ENCODE measurements around the gene DIP2C. TPM values are rescaled to one million over a fixed set of nuclear protein-coding genes. Genes with fewer than 3 reads are reported as not detected.
"Not testable (repeated sequence)": the region's sequence is repeated elsewhere in the genome, so short reads cannot be mapped to it uniquely, and the experiment has no call there.

DIP2C gene
- total RNA-seq, 3 donors from 2014 or later: 17.1 to 48.2 (median 20.3) TPM

DNA sequence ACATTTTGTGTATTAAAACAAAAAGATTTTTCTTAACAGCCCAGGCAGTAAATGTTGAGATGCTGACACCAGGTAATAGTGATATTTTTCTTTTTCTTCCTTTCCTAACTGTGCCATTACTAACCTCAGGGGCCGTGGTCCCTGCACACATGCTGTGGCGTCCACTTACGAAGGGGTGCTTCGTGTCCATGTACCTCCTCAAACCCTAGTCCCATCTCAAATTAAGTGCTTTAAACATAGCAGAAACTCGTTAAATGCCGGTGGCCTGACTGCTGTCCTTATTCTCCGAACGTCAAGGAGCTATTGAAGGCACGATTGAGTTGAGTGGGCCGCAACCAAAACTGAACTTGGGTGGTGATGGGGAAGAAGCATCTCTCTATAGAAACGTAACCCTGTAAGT, 421.8 kb downstream of the DIP2C start:
- DNase-seq (ENCODE audit: low spot score in 2 of 2): no peak
- Histone ChIP-seq H3K4me3 (no peak overlapping the region), H3K9me3 (no peaks in the 10 kb centered on the region), H3K27ac (no peak overlapping the region), H3K27me3 (no peaks in the 10 kb centered on the region), H3K4me1 (no peaks in the 10 kb centered on the region), H3K36me3 (no peaks in the 10 kb centered on the region)
- intact Hi-C loops (cut with DNase I; ENCODE audit: low total_unique reads): no loop called here
- TF ChIP-seq POLR2AphosphoS5 (IDR thresholded peaks at IDR 0.05) (no peak), POLR2A (IDR thresholded peaks at IDR 0.05) (no peak)
- TF ChIP-seq, protein P1, sequence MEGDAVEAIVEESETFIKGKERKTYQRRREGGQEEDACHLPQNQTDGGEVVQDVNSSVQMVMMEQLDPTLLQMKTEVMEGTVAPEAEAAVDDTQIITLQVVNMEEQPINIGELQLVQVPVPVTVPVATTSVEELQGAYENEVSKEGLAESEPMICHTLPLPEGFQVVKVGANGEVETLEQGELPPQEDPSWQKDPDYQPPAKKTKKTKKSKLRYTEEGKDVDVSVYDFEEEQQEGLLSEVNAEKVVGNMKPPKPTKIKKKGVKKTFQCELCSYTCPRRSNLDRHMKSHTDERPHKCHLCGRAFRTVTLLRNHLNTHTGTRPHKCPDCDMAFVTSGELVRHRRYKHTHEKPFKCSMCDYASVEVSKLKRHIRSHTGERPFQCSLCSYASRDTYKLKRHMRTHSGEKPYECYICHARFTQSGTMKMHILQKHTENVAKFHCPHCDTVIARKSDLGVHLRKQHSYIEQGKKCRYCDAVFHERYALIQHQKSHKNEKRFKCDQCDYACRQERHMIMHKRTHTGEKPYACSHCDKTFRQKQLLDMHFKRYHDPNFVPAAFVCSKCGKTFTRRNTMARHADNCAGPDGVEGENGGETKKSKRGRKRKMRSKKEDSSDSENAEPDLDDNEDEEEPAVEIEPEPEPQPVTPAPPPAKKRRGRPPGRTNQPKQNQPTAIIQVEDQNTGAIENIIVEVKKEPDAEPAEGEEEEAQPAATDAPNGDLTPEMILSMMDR (IDR thresholded peaks at IDR 0.05): no peak

DNA sequence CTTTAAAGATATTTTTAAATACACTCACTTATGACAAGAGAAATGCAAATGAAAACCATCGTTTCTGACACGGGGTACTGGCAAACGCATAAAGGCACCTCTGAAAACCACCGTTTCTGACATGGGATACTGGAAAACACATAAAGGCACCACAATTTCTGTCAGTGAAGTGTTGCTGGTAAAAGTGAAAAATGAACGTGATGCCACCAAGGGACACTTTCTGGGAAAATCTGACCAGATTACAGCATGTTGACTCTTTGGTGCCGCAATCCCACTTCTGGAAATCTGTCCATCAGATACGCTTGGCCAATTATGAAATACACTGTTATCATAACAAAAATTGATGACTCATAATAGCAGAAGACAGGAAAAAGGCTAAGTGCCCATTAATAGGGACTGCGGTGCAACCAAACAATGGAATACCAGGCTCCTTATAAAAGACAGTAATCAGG, 422.5 kb downstream of the DIP2C start:
- H3K4me1 ChIP-seq: no peaks in the 10 kb centered on the region
- H3K36me3 ChIP-seq: no peaks in the 10 kb centered on the region
- intact Hi-C loops (cut with DNase I; ENCODE audit: low total_unique reads): no loop called here
- no peak overlapping the region for H3K4me3 ChIP-seq
- DNase-seq (ENCODE audit: low spot score in 2 of 2): no peak
- H3K27ac ChIP-seq: no peak overlapping the region
- H3K27me3 ChIP-seq: no peaks in the 10 kb centered on the region
- no peak for TF ChIP-seq POLR2AphosphoS5 (IDR thresholded peaks at IDR 0.05)
- TF ChIP-seq POLR2A (IDR thresholded peaks at IDR 0.05): no peak
- TF ChIP-seq, protein P1 (IDR thresholded peaks at IDR 0.05): no peak
- H3K9me3 ChIP-seq: no peaks in the 10 kb centered on the region

DNA sequence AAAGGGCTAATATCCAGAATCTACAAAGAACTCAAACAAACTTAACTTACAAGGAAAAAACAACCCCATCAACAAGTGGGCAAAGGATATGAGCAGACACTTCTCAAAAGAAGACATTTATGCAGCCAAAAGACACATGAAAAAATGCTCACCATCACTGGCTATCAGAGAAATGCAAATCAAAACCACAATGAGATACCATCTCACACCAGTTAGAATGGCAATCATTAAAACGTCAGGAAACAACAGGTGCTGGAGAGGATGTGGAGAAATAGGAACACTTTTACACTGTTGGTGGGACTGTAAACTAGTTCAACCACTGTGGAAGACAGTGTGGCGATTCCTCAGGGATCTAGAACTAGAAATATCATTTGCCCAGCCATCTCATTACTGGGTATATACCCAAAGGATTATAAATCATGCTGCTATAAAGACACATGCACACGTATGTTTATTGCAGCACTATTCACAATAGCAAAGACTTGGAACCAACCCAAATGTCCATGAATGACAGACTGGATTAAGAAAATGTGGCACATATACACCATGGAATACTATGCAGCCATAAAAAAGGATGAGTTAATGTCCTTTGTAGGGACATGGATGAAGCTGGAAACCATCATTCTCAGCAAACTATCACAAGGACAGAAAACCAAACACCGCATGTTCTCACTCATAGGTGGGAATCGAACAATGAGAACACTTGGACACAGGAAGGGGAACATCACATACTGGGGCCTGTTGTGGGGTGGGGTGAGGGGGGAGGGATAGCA, 423.5 kb downstream of the DIP2C start:
- H3K36me3 ChIP-seq, H3K4me1 ChIP-seq: not testable (repeated sequence)

DNA sequence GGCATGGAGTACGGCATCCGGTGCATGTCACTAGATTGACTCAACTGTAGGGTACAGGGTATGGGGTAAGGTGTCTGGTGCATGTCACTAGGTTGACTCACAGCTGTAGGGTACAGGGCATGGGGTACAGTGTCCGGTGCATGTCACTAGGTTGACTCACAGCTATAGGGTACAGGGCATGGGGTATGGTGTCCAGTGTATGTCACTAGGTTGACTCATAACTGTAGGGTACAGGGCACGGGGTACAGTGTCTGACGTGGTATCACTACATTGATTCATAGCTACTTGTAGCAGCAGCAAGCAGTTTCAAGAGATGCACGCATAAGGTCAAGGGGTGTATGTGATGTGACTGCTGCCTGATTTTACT, 424.4 kb downstream of the DIP2C start:
- H3K36me3 ChIP-seq; H3K27me3 ChIP-seq; H3K4me3 ChIP-seq; H3K27ac ChIP-seq; H3K9me3 ChIP-seq; intact Hi-C loops (cut with DNase I; ENCODE audit: low total_unique reads); H3K4me1 ChIP-seq; DNase-seq (ENCODE audit: low spot score in 2 of 2): not testable (repeated sequence)

More for the DNA sequence above, 423.5 kb downstream of the DIP2C start:
- H3K27ac ChIP-seq; H3K9me3 ChIP-seq; DNase-seq (ENCODE audit: low spot score in 2 of 2); H3K4me3 ChIP-seq; H3K27me3 ChIP-seq; intact Hi-C loops (cut with DNase I; ENCODE audit: low total_unique reads): not testable (repeated sequence)

DNA sequence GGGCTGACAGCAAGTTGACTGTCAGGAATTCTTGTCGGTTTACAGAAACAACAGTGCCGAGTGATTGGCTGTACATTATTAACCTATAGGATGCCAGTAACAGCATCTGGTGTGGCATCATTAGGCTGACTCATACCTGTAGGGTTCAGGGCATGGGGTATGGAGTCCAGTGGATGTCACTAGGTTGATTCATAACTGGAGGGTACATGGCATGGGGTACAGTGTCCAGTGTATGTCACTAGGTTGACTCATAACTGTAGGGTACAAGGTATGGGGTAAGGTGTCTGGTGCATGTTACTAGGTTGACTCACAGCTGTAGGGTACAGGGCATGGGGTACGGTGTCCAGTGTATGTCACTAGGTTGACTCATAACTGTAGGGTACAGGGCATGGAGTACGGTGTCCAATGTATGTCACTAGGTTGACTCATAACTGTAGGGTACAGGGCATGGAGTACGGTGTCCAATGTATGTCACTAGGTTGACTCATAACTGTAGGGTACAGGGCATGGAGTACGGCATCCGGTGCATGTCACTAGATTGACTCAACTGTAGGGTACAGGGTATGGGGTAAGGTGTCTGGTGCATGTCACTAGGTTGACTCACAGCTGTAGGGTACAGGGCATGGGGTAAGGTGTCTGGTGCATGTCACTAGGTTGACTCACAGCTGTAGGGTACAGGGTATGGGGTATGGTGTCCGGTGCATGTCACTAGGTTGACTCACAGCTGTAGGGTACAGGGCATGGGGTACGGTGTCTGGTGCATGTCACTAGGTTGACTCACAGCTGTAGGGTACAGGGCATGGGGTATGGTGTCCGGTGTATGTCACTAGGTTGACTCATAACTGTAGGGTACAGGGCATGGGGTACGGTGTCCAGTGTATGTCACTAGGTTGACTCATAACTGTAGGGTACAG, 425.1 kb downstream of the DIP2C start:
- H3K4me3 ChIP-seq; H3K9me3 ChIP-seq; DNase-seq (ENCODE audit: low spot score in 2 of 2); H3K4me1 ChIP-seq; H3K36me3 ChIP-seq; intact Hi-C loops (cut with DNase I; ENCODE audit: low total_unique reads); H3K27ac ChIP-seq; H3K27me3 ChIP-seq: not testable (repeated sequence)

DNA sequence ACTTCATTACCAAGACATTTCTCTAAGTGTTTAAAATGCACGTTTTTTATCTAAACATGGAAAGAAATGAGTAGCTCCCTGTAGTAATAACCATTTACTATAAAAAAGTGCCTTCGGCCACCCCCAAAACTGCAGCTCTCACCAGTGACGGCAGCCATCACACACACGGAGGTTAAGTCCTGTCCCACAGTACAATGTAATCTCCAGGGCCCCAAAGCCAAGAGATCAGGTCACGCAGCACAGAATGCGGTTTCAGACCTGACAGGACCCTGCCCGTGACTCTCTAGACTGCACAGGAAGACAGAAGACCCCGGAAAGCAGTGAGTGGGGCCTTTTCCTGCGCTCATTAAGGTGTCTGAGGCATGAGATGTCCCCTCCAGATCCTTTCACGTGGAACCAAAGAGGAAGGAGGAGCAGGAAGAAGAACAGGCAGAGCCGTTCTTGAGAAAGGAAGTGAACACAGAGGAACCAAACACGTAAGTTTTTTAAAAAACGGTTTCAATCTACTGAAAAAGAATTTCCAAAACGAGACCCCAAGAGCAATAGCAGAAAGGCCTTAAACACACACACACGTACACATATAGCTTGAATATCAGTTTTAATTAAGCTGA, 428.5 kb downstream of the DIP2C start:
- Histone ChIP-seq H3K9me3 (no peaks in the 10 kb centered on the region), H3K27ac (no peak overlapping the region), H3K4me1 (no peaks in the 10 kb centered on the region), H3K36me3 (no peaks in the 10 kb centered on the region), H3K4me3 (no peak overlapping the region), H3K27me3 (no peaks in the 10 kb centered on the region)
- TF ChIP-seq, protein P1 (IDR thresholded peaks at IDR 0.05): no peak
- TF ChIP-seq POLR2AphosphoS5 (IDR thresholded peaks at IDR 0.05): no peak
- TF ChIP-seq POLR2A (IDR thresholded peaks at IDR 0.05): no peak
- no peak for DNase-seq (ENCODE audit: low spot score in 2 of 2)
- intact Hi-C loops (cut with DNase I; ENCODE audit: low total_unique reads): no loop called here
